SK-N-MC (cell line): ENCODE measurements around the gene CRIP3.

Experiments used
- EZH2 ChIP-seq: fragments of 200-600 bp; sonication (generic); IDR thresholded peaks from one replicate; pipeline ENCODE4 v1.6.1; 2017; ENCODE audit warnings: antibody characterized with exemption
- FOXP2 ChIP-seq: optimal IDR thresholded peaks from 2 replicates; pipeline ENCODE3; 2011; ENCODE audit warnings: mild to moderate bottlenecking, moderate library complexity; ENCODE audit not compliant: insufficient read depth; ENCODE audit errors: extremely low read length, control extremely low read depth
- POLR2AphosphoS5 ChIP-seq: IDR thresholded peaks from 2 replicates; pipeline ENCODE4 v1.6.1; 2012; ENCODE audit warnings: mild to moderate bottlenecking, low read depth, low read length, borderline replicate concordance

DNA sequence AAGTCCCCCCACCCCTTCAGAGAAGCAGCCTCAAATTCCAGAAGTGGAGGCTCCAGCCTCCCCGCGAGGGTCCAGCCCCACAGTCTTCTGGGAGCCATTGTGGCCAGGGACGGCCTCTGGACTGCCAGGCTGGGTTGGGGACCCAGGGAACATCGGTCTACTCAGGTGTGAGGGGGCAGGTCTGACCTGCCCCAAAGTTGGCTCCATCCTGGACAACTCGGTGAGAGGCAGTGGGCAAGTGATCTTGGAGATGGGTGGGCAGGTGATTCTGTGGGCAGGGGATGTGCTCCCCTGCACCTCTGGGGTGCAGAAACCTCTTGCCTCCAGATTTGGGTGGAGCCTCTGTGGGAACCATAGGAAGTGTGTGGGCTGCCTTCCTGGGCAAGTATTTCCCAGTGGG lies 22.8 kb downstream of the CRIP3 start:
- TF ChIP-seq EZH2 (no peak), POLR2AphosphoS5 (no peak), FOXP2 (no peak)
